ENCODE results near the gene RGS6. TPM values are rescaled to one million over a fixed set of nuclear protein-coding genes. Genes with fewer than 3 reads are reported as not detected.

The RGS6 gene
- total RNA-seq, 1 donor from 2014 or later = 0.34 TPM

DNA sequence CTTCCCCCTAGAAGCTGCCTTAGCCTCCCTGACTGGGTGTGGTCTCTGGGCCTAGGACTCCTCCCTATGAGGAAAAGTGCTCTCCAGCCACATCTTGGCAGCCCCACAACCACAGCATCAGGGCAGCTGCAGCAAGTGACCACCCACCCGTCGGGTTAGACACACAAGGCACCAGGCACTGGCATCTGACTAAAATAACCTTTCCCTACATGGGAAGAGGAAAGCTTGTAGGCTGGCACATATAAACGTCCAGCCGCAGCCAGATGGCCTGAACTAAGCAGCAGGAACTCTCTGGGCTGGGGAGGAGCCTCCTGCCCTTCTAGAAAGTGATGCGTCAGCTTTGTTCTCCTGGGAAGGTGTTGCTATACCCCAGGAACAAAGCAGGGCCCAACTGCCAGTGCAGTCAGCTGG lies 632.9 kb downstream of the RGS6 start:
- Histone ChIP-seq H3K4me3 (ENCODE audit: insufficient read depth, low read depth, low read length) (no peak overlapping the region), H2AFZ (ENCODE audit: low read depth, low read length) (no peak overlapping the region), H3K9ac (ENCODE audit: low read length) (no peak overlapping the region), H3K36me3 (ENCODE audit: insufficient read depth, low read length) (no peaks in the 10 kb centered on the region), H3K4me2 (ENCODE audit: low read length) (no peak overlapping the region), H4K20me1 (ENCODE audit: insufficient read depth, low read length) (no peaks in the 10 kb centered on the region), H3K27me3 (ENCODE audit: insufficient read depth, low read length) (no peaks in the 10 kb centered on the region), H3K79me2 (ENCODE audit: insufficient read depth, low read length) (no peaks in the 10 kb centered on the region), H3K9me3 (ENCODE audit: insufficient read depth, low read depth, low read length) (no peaks in the 10 kb centered on the region), H3K27ac (ENCODE audit: low read depth, low read length) (no peak overlapping the region), H3K4me1 (ENCODE audit: insufficient read depth, low read length) (peaks cover 4% of the 10 kb centered on the region)
- FAIRE-seq (no peak), DNase-seq (ENCODE audit: low read depth) (no peak)
- TF ChIP-seq, protein P1, sequence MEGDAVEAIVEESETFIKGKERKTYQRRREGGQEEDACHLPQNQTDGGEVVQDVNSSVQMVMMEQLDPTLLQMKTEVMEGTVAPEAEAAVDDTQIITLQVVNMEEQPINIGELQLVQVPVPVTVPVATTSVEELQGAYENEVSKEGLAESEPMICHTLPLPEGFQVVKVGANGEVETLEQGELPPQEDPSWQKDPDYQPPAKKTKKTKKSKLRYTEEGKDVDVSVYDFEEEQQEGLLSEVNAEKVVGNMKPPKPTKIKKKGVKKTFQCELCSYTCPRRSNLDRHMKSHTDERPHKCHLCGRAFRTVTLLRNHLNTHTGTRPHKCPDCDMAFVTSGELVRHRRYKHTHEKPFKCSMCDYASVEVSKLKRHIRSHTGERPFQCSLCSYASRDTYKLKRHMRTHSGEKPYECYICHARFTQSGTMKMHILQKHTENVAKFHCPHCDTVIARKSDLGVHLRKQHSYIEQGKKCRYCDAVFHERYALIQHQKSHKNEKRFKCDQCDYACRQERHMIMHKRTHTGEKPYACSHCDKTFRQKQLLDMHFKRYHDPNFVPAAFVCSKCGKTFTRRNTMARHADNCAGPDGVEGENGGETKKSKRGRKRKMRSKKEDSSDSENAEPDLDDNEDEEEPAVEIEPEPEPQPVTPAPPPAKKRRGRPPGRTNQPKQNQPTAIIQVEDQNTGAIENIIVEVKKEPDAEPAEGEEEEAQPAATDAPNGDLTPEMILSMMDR (IDR thresholded peaks at IDR 0.05; ENCODE audit: insufficient read depth, low read depth, low read length) = no peak
- TF ChIP-seq EZH2 (IDR thresholded peaks at IDR 0.05; ENCODE audit: insufficient read depth, low read length) = no peak
- no peaks in the 10 kb centered on the region for H3K4me1 Mint-ChIP-seq (ENCODE audit: low read depth, unreplicated experiment)
- no peak overlapping the region for H3K4me3 Mint-ChIP-seq (ENCODE audit: unreplicated experiment)
- peaks cover 12% of the 10 kb centered on the region for H3K27me3 Mint-ChIP-seq (ENCODE audit: low read depth, unreplicated experiment)
- H3K27ac Mint-ChIP-seq (ENCODE audit: unreplicated experiment) = no peak overlapping the region
- no peaks in the 10 kb centered on the region for H3K36me3 Mint-ChIP-seq (ENCODE audit: low read depth, unreplicated experiment)
- H3K9me3 Mint-ChIP-seq (ENCODE audit: unreplicated experiment) = no peaks in the 10 kb centered on the region

GRCh38 chr14:72565917-72566316 lies 633.7 kb downstream of the RGS6 start:
- Histone ChIP-seq H3K4me2 (ENCODE audit: low read length) (no peak overlapping the region), H3K79me2 (ENCODE audit: insufficient read depth, low read length) (no peaks in the 10 kb centered on the region), H4K20me1 (ENCODE audit: insufficient read depth, low read length) (no peaks in the 10 kb centered on the region), H3K27ac (ENCODE audit: low read depth, low read length) (no peak overlapping the region), H3K9ac (ENCODE audit: low read length) (no peak overlapping the region), H3K27me3 (ENCODE audit: insufficient read depth, low read length) (no peaks in the 10 kb centered on the region), H3K4me1 (ENCODE audit: insufficient read depth, low read length) (no peaks in the 10 kb centered on the region), H3K9me3 (ENCODE audit: insufficient read depth, low read depth, low read length) (no peaks in the 10 kb centered on the region), H3K4me3 (ENCODE audit: insufficient read depth, low read depth, low read length) (no peak overlapping the region), H2AFZ (ENCODE audit: low read depth, low read length) (no peak overlapping the region), H3K36me3 (ENCODE audit: insufficient read depth, low read length) (no peaks in the 10 kb centered on the region)
- TF ChIP-seq EZH2 (IDR thresholded peaks at IDR 0.05; ENCODE audit: insufficient read depth, low read length) = no peak
- TF ChIP-seq, protein P1 (IDR thresholded peaks at IDR 0.05; ENCODE audit: insufficient read depth, low read depth, low read length) = no peak
- Mint-ChIP-seq H3K4me1 (ENCODE audit: low read depth, unreplicated experiment) (no peaks in the 10 kb centered on the region), H3K27ac (ENCODE audit: unreplicated experiment) (no peak overlapping the region), H3K27me3 (ENCODE audit: low read depth, unreplicated experiment) (peaks cover 12% of the 10 kb centered on the region), H3K9me3 (ENCODE audit: unreplicated experiment) (no peaks in the 10 kb centered on the region), H3K4me3 (ENCODE audit: unreplicated experiment) (no peak overlapping the region), H3K36me3 (ENCODE audit: low read depth, unreplicated experiment) (no peaks in the 10 kb centered on the region)
- DNase-seq (ENCODE audit: low read depth) = no peak
- no peak for FAIRE-seq

DNA sequence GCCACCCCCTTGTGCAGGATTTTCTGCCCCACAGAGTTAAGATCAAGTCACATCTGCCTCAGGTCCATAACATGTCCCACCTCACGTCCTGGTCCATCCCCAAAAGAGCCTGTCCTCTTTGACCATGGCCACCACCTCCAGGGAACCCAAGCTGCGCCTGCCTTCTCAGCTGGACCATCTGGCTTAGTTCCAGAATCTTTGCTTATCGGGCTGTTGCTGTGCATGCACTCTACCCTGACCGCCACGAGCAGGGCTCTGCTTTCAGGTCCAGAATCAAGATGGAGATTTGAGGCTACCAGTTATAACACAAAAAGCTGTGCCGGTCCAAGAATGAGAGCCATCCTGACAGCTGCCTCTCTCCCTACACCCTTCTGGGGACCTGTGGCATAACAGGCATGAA lies 635.0 kb downstream of the RGS6 start:
- H3K27ac ChIP-seq (ENCODE audit: low read depth, low read length) = no peak overlapping the region
- no peak overlapping the region for H3K27ac Mint-ChIP-seq (ENCODE audit: unreplicated experiment)
- FAIRE-seq (no peak), DNase-seq (ENCODE audit: low read depth) (no peak)
- no peaks in the 10 kb centered on the region for H3K9me3 Mint-ChIP-seq (ENCODE audit: unreplicated experiment)
- no peaks in the 10 kb centered on the region for H3K36me3 ChIP-seq (ENCODE audit: insufficient read depth, low read length)
- peaks cover 12% of the 10 kb centered on the region for H3K27me3 Mint-ChIP-seq (ENCODE audit: low read depth, unreplicated experiment)
- no peak overlapping the region for H2AFZ ChIP-seq (ENCODE audit: low read depth, low read length)
- no peaks in the 10 kb centered on the region for H3K79me2 ChIP-seq (ENCODE audit: insufficient read depth, low read length)
- H3K4me3 ChIP-seq (ENCODE audit: insufficient read depth, low read depth, low read length) = no peak overlapping the region
- no peak overlapping the region for H3K4me2 ChIP-seq (ENCODE audit: low read length)
- no peaks in the 10 kb centered on the region for H3K4me1 ChIP-seq (ENCODE audit: insufficient read depth, low read length)
- no peaks in the 10 kb centered on the region for H4K20me1 ChIP-seq (ENCODE audit: insufficient read depth, low read length)
- no peaks in the 10 kb centered on the region for H3K4me1 Mint-ChIP-seq (ENCODE audit: low read depth, unreplicated experiment)
- no peak overlapping the region for H3K9ac ChIP-seq (ENCODE audit: low read length)
- TF ChIP-seq EZH2 (IDR thresholded peaks at IDR 0.05; ENCODE audit: insufficient read depth, low read length) = no peak
- TF ChIP-seq, protein P1 (IDR thresholded peaks at IDR 0.05; ENCODE audit: insufficient read depth, low read depth, low read length) = no peak
- no peaks in the 10 kb centered on the region for H3K36me3 Mint-ChIP-seq (ENCODE audit: low read depth, unreplicated experiment)
- no peaks in the 10 kb centered on the region for H3K27me3 ChIP-seq (ENCODE audit: insufficient read depth, low read length)
- no peak overlapping the region for H3K4me3 Mint-ChIP-seq (ENCODE audit: unreplicated experiment)
- H3K9me3 ChIP-seq (ENCODE audit: insufficient read depth, low read depth, low read length) = no peaks in the 10 kb centered on the region

All from astrocyte (in vitro differentiated cells and primary cell).